ENCODE measurements around the gene MMRN2. TPM values are rescaled to one million over a fixed set of nuclear protein-coding genes. Genes with fewer than 3 reads are reported as not detected.
A peak's percentile ranks its signal among the peaks of the same experiment; 100 is the strongest.

Gene MMRN2
- total RNA-seq, 2 donors from 2014 or later: 0.98 TPM; not detected in 1

DNA sequence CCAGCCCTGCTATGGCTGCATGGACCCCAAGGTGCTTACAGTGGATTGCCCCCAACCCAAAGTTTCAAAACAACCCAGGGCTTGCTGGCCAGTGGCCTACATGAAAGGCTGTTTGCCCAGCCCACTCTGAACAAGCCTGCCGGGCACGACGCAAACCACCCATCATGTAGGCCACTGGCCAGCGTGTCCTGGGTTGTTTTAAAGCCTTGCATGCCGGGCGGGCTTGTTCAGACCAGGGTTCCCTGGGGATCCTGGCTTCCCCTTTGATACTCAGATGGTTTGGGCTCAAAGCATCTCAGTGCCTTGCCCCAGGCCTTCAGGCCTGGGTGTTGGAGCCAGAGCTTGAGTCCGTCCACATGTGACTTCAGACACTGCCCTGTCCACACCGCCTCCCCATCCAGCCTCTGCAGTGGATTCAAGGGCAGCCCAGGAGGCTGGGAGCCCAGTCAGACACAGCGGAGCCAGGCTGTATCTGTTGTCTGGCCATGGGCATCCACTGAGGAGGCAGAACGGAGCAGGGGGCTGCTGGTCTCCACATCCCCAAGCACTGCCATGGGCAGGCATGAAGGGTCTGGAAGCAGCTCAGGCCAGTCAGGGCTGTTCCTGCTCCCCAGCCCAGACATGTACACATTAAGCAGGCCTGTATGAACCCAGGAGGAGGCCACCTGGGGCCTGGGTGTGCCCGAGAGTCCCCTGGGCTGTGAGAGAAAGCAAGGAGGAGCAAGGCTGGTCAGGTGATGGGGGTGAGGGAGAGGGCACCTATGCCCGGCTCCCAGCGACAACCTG is 6.8 kb upstream of the MMRN2 start:
- H3K4me1 Mint-ChIP-seq: peaks cover 17% of the 10 kb centered on the region
- no peak overlapping the region for H3K27ac Mint-ChIP-seq
- no peaks in the 10 kb centered on the region for H3K27me3 Mint-ChIP-seq
- H3K9me3 Mint-ChIP-seq: no peaks in the 10 kb centered on the region
- H3K36me3 Mint-ChIP-seq (ENCODE audit: low read depth): no peaks in the 10 kb centered on the region
- H3K4me3 Mint-ChIP-seq: no peak overlapping the region
- ATAC-seq (replicated peaks): no peak

DNA sequence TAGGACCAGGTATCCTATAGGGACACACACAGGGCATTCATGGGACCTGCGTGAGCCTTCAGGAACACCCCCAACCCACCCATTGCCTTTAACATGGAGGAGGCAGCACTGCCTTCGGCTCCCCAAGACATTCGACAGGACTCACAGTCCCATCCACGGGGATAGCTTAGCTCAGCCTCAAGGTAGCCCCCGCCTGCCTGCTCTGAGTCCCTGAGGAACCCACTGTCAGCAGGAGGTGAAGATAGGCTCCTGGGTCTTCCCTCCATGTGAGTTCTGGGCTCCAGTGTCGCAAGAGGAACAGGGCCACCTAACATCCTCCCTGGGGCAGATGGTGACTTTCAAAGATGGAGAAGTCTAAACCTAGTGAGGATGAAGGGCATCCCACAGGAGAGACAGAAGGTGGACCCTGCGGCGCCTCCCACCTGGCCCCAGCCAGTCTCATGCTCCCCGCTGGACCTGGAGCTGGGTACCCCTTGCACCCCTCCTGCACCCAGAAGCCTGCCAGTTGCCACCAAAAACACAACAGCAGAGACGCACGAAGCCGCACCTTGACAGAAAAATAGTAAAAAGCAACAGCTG is 6.0 kb upstream of the MMRN2 start:
- Mint-ChIP-seq H3K4me3 (no peak overlapping the region), H3K9me3 (no peaks in the 10 kb centered on the region), H3K27ac (no peak overlapping the region), H3K4me1 (peaks cover 17% of the 10 kb centered on the region), H3K27me3 (no peaks in the 10 kb centered on the region), H3K36me3 (ENCODE audit: low read depth) (no peaks in the 10 kb centered on the region)
- no peak for ATAC-seq (replicated peaks)

GRCh38 chr10:86962981-86963310 is 5.5 kb upstream of the MMRN2 start:
- H3K4me3 Mint-ChIP-seq: no peak overlapping the region
- no peaks in the 10 kb centered on the region for H3K36me3 Mint-ChIP-seq (ENCODE audit: low read depth)
- no peaks in the 10 kb centered on the region for H3K9me3 Mint-ChIP-seq
- H3K27ac Mint-ChIP-seq: no peak overlapping the region
- no peak for ATAC-seq (replicated peaks)
- no peaks in the 10 kb centered on the region for H3K27me3 Mint-ChIP-seq
- H3K4me1 Mint-ChIP-seq: peaks cover 17% of the 10 kb centered on the region

DNA sequence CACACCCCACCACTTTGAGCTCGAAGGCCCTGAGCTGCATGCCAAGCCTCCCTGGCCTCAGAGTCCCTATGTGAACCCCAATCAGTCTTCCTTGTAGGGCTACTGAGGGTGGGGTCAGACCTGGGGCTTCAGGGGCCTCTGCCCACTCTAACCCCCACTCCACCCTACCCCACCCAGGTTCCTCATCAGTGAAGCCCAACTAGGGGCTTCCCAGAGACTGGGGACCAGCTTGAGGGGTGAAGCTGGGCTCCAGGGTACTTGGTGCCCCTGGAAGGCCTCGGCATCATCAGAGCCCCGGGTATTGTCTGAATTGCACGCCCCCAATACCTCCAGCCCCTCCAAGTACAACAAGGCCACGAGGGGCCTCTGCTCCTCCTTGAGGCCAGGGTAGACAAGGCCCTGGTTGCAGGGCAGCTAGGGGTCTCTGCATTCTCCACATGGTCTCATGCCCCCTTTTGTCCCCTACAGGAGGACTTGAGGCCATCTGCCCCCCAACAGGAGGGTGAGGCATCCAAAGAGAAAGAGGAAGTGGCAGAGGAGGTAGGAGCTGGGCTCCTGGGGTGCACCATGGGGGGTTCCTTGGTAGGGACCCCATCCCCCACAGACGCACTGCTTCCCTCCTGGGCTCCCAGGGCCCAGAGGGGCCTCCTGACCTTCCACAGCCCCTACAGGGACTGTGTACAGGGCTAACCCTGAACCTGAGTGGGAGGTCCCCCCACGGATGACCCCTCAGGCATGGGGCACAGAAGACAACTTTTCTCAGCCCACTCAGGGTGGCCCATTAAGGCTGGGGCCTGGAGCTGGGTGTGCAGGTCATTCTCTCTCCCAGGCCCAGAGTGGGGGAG is 4.9 kb upstream of the MMRN2 start:
- Mint-ChIP-seq H3K4me3 (no peak overlapping the region), H3K27me3 (no peaks in the 10 kb centered on the region), H3K27ac (no peak overlapping the region), H3K9me3 (no peaks in the 10 kb centered on the region), H3K36me3 (ENCODE audit: low read depth) (no peaks in the 10 kb centered on the region), H3K4me1 (peaks cover 17% of the 10 kb centered on the region)
- ATAC-seq (replicated peaks): no peak

DNA sequence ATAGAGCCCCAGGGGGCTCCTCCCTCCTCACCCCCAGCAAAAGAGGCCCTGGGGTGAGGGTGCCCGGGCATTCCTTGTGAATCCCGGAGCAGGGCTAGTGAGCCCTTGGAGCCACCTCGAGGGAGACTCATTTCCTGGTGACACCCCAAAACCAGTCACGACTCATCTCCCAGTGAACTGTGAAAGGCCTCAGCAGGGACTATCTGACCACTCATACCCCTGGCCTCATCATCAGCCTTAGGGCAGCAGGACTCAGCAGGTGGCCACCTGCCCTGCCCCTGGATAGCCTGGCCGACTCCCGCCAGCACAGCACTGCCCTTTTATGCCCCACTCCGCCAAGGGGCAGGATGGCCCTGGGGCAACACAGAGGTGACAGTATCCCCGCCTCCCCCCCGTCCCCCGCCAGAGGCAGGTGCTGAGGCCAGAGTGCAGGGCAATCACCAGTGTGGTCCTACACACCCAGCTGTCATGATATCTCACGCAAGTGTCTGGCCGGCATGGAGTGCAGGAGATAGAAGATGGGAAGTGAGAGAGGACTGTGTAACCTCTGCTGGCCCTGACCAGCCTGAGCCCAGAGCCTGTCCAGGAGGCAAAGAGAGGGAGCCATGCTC is 4.2 kb upstream of the MMRN2 start:
- no peak for ATAC-seq (replicated peaks)
- H3K4me1 Mint-ChIP-seq: peaks cover 15% of the 10 kb centered on the region
- H3K27me3 Mint-ChIP-seq: no peaks in the 10 kb centered on the region
- H3K4me3 Mint-ChIP-seq: no peak overlapping the region
- H3K9me3 Mint-ChIP-seq: no peaks in the 10 kb centered on the region
- H3K27ac Mint-ChIP-seq: no peak overlapping the region
- no peaks in the 10 kb centered on the region for H3K36me3 Mint-ChIP-seq (ENCODE audit: low read depth)

DNA sequence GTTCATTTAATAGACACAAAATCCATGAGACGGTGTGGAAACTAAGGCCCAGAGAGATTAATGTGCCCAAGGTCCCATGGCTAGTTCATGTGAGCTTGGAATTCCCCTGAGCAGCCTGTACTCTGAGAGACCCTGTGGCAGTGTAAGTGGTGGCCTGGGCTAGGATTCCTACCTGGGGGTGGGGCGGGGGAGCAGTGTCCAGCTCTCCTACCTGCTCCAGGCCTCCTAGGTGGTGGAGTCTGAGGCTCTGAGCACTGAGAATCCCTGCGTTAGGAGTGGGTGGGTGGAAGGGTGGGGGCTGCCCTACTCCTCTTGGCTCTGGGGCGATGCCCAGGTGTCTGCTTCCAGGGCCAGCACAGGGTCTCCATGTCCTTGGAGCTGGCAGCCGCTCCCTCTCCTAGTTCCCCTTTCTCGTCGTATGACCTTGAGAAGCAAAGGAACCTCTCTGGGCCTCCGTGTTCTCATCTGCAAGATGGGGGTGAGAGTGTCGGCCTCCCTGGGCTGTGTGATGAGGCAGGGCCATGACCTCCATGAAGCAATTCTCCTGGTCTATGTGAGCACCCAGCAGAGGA is 3.5 kb upstream of the MMRN2 start:
- no peak for ATAC-seq (replicated peaks)
- H3K4me3 Mint-ChIP-seq: no peak overlapping the region

GRCh38 chr10:86960003-86960862 is 2.8 kb upstream of the MMRN2 start:
- Mint-ChIP-seq H3K27ac (no peak overlapping the region), H3K36me3 (ENCODE audit: low read depth) (no peaks in the 10 kb centered on the region), H3K4me1 (peaks cover 3% of the 10 kb centered on the region), H3K4me3 (no peak overlapping the region), H3K9me3 (no peaks in the 10 kb centered on the region), H3K27me3 (no peaks in the 10 kb centered on the region)
- ATAC-seq (replicated peaks): peak; percentile 91

More for the DNA sequence above, 3.5 kb upstream of the MMRN2 start:
- Mint-ChIP-seq H3K36me3 (ENCODE audit: low read depth) (no peaks in the 10 kb centered on the region), H3K4me1 (peaks cover 10% of the 10 kb centered on the region), H3K9me3 (no peaks in the 10 kb centered on the region), H3K27me3 (no peaks in the 10 kb centered on the region), H3K27ac (no peak overlapping the region)

DNA sequence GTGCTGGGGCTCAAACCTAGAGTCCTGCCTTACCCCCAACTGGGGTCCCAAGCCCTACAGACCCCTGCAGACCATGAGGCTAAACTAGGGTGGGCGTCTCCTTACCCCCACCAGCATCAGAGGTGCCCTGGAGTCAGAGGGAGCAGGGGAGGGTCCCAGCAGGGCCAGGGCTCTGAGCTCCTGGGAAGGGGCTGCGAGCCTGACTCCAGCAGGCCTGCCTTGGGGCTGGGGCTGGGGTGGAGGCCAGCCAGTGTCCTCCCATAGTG is 2.3 kb upstream of the MMRN2 start:
- H3K27ac Mint-ChIP-seq: peak overlapping the region; percentile 32

GRCh38 chr10:86958901-86959736 is 1.7 kb upstream of the MMRN2 start:
- no peak for ATAC-seq (replicated peaks)
- Mint-ChIP-seq H3K27ac (peak overlapping the region; percentile 32), H3K36me3 (ENCODE audit: low read depth) (no peaks in the 10 kb centered on the region), H3K9me3 (no peaks in the 10 kb centered on the region), H3K4me1 (peaks cover 3% of the 10 kb centered on the region), H3K27me3 (no peaks in the 10 kb centered on the region), H3K4me3 (no peak overlapping the region)

More for the DNA sequence above, 2.3 kb upstream of the MMRN2 start:
- Mint-ChIP-seq H3K36me3 (ENCODE audit: low read depth) (no peaks in the 10 kb centered on the region), H3K4me3 (no peak overlapping the region), H3K9me3 (no peaks in the 10 kb centered on the region), H3K27me3 (no peaks in the 10 kb centered on the region), H3K4me1 (peaks cover 3% of the 10 kb centered on the region)
- no peak for ATAC-seq (replicated peaks)

DNA sequence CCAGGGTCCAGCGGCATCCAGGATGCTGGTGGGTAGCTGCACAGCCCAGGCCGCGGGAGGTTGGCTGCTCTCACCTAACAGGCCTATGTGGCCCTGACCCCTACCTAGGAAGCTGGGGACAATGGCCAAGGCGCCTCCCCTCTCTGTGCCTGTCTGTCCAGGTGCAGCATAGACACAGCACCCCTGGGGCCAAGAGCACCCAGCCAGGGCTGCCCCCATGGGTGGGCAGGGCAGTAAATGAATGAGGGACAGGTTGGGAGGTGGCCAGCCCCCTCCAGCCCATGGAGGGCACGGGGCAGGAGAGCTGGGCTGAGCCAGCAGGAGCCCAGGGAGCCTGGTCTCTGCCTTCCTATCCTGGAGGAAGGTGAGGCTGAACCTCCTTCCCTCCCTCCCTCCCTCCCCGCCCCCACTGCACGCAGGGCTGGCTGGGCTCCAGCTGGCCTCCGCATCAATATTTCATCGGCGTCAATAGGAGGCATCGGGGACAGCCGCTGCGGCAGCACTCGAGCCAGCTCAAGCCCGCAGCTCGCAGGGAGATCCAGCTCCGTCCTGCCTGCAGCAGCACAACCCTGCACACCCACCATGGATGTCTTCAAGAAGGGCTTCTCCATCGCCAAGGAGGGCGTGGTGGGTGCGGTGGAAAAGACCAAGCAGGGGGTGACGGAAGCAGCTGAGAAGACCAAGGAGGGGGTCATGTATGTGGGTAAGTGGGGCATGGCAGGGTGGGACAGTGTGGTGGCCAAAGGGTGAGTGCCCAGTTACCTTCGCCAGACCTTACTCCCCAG is 893 bp upstream of the MMRN2 start, which contains the start of gene SNCG:
Gene SNCG, plus strand, starts transcription at position 484 of the 785 bp plus-strand sequence. Its CDS starts 99 bp downstream, at position 583.
- H3K27me3 Mint-ChIP-seq: no peaks in the 10 kb centered on the region
- ATAC-seq (replicated peaks): no peak
- H3K9me3 Mint-ChIP-seq: no peaks in the 10 kb centered on the region
- H3K4me1 Mint-ChIP-seq: peaks cover 3% of the 10 kb centered on the region
- peak within 1 kb of the TSS; percentile 32 for H3K27ac Mint-ChIP-seq
- H3K4me3 Mint-ChIP-seq: no peak within 1 kb of the TSS
- no peaks in the 10 kb centered on the region for H3K36me3 Mint-ChIP-seq (ENCODE audit: low read depth)

DNA sequence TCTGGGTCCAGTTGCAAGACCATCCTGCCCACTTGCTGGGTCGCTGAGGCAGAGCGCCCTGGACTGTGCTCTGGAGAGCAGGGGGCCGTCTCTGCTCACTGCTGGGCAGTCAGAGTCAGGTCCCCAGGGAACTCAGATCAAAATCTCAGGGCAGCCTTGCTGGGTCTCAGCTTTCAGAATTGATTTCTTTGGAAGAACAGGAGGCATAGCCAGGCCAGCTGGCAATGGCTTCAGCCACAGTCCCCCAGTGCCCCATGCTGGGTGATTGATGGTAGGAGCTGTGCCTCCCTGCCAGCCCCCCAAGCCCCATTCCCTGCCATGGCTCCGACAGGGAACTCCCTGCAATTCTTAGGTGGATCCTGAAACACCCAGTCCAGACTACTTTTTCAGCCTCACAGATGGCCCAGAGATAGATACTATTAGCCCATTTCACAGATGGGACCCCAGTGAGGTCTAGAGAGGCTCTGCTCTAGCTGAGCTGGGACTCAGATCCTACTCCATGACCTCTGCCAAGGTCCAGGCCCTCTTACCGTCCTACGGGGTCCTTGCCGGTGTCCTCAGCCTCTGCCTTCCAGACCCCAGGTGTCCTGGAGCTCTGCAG is 467 bp downstream of the MMRN2 start:
- Mint-ChIP-seq H3K4me1 (peaks cover 3% of the 10 kb centered on the region), H3K36me3 (ENCODE audit: low read depth) (no peaks in the 10 kb centered on the region), H3K27me3 (no peaks in the 10 kb centered on the region), H3K4me3 (no peak overlapping the region), H3K9me3 (peaks cover 6% of the 10 kb centered on the region), H3K27ac (no peak overlapping the region)
- ATAC-seq (replicated peaks): no peak

DNA sequence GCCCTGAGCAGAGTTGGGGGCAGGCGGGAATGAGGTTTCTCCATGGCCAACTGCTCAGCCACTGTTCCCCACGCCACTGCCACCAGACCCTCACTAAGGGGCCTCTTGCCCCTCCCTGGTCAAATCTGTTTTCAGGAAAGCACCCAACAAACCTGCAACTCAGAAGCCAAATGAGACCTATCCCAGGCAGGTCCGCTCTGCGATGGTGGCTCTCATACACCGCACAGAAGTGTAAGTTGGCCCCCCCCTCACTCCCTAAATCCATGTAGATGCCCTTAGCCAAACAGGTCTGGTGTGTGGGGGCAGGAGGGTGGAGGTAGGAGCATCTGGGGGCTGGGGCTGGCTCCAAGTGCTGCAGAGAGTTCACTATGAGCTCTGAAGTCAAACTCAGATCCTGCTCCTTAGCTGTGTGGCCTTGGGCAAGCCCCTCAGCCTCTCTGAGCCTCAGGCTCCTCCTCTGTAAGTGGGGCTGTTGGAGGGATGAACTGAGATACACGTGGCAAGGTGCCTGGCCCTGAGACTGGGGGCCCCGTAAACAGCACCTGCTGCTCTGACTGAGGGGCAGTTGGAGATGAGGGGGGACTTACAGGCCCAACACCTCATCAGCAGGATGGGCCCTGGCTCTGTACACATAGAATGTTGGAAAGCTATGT is 1.1 kb downstream of the MMRN2 start:
- peaks cover 3% of the 10 kb centered on the region for H3K4me1 Mint-ChIP-seq
- H3K27me3 Mint-ChIP-seq: no peaks in the 10 kb centered on the region
- H3K27ac Mint-ChIP-seq: no peak overlapping the region
- H3K9me3 Mint-ChIP-seq: peaks cover 9% of the 10 kb centered on the region
- no peaks in the 10 kb centered on the region for H3K36me3 Mint-ChIP-seq (ENCODE audit: low read depth)
- ATAC-seq (replicated peaks): no peak
- H3K4me3 Mint-ChIP-seq: no peak overlapping the region
